ENCODE measurements around the gene CELA2B.
"Not testable (repeated sequence)": the region's sequence is repeated elsewhere in the genome, so short reads cannot be mapped to it uniquely, and the experiment has no call there.

CELA2B gene

GRCh38 chr1:15501208-15502032 lies 25.5 kb downstream of the CELA2B start:
- peak; percentile 63 for DNase-seq

DNA sequence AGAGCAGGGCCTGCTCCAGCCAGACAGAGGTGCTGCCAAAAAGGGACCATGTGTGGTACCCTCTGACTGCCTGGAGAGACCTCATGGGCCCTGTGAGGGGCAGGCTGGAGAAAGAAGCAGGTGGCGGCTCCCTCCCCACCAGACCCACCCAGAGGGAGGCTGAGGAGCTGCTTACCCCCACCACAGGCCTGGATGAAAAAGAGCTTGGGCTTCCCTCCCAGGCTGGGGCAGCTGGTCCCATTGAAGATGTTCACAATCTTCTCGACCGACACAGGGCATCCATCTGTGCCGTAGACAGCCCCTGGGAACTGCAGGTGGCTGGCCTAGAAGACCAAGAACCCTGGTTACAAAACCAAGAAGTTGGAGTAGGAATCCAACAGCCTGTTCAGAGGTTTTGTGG lies 28.5 kb downstream of the CELA2B start:
- no peak for DNase-seq

GRCh38 chr1:15506831-15507230 lies 30.9 kb downstream of the CELA2B start:
- DNase-seq = no peak

DNA sequence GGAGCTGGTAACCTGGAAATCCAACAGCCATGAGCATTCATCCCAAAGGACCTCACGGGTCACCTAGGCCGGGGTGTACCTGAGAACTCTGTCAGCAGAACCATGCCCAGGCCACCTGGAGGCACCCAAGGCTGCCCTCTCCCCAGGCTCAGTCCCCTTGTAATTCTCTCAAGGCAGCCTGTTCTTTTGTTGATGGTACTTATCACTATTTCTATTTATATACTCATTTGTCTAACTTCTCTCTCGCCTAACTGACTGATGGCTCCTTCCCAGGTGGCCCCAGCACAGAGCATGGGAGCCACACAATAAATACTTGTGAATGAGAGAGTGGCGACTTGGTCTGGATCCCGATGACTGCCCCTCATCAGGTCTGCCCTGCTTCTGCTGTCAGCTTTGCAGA lies 31.4 kb downstream of the CELA2B start:
- DNase-seq = no peak

DNA sequence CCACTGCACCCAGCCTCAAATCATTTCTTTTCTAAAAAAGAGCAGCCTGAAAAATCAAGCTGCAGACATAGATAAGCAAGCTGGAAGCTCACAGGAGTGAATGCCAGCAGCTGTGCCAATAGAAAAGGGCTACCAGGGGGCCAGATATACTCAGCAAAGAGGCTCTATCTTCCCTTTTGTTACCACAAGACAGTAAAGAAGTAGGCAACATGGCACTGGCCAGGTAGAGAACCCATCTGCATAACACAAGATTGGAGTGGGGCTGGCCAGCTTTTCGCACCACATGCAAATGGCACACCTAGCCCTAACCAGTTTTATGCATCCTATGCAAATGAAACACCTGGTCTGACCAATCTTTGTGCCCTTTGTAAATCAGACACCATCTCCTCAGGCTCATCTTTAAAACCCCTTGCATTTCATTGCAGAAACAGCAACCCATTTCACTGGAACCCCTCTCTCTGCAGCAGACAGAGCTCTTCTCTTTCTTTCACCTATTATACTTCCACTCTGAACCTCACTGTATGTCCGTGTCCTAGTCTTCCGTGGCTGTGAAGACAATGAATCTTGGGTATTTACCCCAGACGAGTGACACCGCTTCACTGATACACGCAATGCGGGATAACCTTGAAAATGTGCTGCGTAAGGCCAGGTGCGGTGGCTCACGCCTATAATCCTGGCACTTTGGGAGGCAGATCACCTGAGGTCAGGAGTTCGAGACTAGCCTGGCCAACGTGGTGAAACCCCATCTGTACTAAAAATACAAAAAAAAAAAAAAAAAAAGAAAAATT lies 33.0 kb downstream of the CELA2B start:
- no peak for DNase-seq

- no peak for DNase-seq
These were observed 33.7 kb downstream of the CELA2B start for GRCh38 chr1:15509586-15509985.

DNA sequence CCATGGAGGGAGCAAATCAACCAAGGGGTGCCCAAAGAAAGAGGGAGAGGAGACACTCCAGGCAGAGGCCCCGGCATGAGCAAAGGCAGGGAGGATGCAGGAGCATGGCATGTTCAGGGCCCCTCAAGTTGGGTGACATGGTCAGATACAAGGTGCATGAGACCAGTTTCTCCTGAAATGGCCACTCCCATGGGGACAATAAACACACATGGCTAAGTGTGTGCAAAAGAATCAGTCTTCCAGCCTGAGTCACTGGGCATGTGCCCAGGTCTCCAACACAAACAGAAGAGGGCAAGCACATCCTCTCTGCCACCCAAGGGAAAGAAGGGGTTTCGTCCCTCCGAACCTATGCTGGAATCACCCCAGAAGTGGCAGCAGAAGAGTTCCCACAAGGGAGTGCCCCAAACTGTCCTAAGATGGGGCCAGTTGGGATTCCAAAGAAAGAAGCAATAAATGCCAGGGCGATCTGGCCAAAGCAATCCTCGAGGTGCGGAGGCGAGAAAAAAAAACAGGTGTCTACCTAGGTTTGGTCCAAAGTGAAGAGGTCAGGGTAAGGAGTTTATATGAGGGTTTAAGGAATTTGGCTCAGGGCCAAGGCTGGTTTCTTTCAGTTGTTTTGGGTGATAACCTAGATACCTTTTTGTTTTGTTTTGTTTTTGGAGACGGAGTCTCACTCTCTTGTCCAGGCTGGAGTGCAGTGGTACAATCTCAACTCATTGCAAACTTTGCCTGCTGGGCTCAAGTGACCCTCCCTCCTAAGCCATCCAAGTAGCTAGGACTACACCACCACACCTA lies 34.9 kb downstream of the CELA2B start:
- no peak for DNase-seq

DNA sequence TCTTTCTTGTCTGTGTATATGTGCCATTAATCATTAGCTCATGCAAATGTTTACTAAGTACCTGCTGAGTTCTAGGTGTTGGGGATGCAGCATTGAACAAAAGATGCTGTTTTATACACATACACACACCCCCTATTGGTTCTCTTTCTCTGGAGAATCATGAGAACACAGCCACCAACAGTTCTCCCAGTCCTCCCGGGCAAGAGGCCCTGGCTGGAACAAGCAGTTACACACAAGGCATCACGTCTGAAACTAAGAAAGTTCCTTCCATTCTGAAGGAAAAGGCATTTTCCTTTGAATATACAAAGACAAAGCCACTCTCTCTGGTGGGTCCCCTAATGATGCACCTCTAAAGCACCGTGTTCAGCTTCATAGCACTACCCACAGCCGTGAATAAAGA lies 37.3 kb downstream of the CELA2B start:
- no peak for DNase-seq

- no peak for DNase-seq
These were observed 38.0 kb downstream of the CELA2B start for GRCh38 chr1:15513919-15514318.

- not testable (repeated sequence) for DNase-seq
These were observed 38.7 kb downstream of the CELA2B start for GRCh38 chr1:15514557-15514956.

DNA sequence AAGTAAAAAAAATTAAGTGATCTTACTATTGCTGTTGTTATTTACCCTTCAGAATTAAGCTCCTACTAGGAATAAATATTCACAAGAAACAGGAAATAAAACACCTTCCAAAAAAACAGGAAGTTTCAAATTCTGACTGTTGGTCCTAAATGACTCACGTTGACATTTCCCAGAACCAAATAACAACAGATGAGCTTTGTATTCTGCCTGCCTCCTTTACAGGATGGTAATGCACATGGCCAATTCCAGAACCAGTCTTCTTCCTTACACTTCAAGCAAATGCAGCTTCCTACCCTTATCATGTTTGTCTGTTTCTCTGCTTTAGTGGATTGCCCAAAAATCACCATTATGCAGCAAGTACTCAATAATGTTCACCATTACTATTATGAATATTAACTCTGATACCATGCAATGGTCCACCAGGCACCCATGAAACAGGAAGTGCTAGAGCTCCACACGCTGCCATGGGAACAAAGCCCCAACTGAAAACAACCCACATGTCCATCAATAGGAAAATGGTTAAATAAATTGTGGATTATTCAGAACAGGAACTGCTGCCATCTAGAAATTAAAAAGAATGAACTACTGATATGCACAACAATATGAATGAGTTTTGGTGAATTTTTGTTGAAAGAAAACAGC lies 39.2 kb downstream of the CELA2B start:
- no peak for DNase-seq

GRCh38 chr1:15519625-15520024 lies 43.7 kb downstream of the CELA2B start:
- no peak for DNase-seq

- not testable (repeated sequence) for DNase-seq
These were observed 45.5 kb downstream of the CELA2B start for GRCh38 chr1:15521206-15521906.

DNA sequence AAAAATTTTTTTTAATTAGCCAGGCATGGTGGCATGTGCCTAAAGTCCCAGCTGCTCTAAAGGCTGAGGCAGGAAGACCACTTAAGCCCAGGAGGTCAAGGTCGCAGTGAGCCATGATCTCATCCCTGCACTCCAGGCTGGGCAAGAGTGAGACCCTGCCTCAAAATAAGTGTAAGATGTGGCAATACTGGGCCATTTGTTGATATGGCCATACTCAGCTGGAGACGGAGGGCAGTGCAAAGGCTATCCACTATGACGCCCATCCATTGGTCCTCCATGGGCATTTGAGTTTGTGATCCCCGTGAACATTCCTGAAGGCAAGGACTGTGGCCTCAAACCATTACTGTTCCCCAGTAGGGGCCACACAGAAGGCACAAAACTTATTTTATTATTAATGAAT lies 46.6 kb downstream of the CELA2B start:
- DNase-seq = no peak

- no peak for DNase-seq
These were observed 47.5 kb downstream of the CELA2B start for GRCh38 chr1:15523104-15524020.

GRCh38 chr1:15524021-15524282 lies 48.0 kb downstream of the CELA2B start, which contains the start of gene CASP9:
TSS of gene CASP9 (minus strand) at chr1:15524215. CDS start at chr1:15524200, 15 bp downstream.
- no peak for DNase-seq

GRCh38 chr1:15524283-15525049 lies 48.6 kb downstream of the CELA2B start:
- peak; percentile 100 for DNase-seq

GRCh38 chr1:15525050-15526020 lies 49.4 kb downstream of the CELA2B start:
- peak; percentile 11 for DNase-seq

DNA sequence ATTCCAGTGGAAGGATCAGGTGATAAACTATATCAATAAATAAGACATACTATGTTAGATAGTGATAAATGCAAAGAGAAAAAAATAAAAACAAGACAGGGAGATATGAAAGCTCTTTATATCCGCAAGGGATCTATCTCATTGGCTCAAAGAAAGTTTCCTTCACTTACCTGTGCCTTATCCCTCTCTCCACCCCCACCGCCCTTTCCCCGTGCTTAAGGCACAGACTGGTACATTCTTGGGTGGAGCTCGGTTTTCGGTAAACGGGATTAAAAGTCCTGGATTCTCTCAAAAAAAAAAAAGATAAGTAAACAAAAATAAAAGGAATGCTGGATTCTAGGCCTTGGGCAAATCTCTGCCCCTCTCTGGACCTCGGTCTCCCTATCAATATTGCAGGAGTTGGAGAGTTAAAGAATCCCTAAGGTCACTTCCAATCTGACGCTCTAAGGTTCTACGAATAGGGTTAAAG lies 50.2 kb downstream of the CELA2B start:
- DNase-seq = peak; percentile 15

All from CD4-positive, alpha-beta T cell treated with Interleukin-17A for 4 hours (primary cell).